MM.1S (cell line): ENCODE measurements around the gene BAK1.

ENCODE experiments used
- EZH2 ChIP-seq: fragments of 300-600 bp; sonication (generic); optimal IDR thresholded peaks from 2 replicates; pipeline ENCODE3; 2017; ENCODE audit warnings: low read depth, mild to moderate bottlenecking, antibody characterized with exemption, low read length, mixed read lengths
- EZH2phosphoT487 ChIP-seq: fragments of 300-600 bp; sonication (generic); IDR thresholded peaks from 2 replicates; pipeline ENCODE4 v1.6.1; 2018; ENCODE audit warnings: antibody characterized with exemption, low read length
- TF ChIP-seq, protein P1 (sequence below): fragments of 300-600 bp; sonication (generic); IDR thresholded peaks from 2 replicates; pipeline ENCODE4 v1.5.1; 2016; ENCODE audit warnings: antibody characterized with exemption, low read length, mixed read lengths

DNA sequence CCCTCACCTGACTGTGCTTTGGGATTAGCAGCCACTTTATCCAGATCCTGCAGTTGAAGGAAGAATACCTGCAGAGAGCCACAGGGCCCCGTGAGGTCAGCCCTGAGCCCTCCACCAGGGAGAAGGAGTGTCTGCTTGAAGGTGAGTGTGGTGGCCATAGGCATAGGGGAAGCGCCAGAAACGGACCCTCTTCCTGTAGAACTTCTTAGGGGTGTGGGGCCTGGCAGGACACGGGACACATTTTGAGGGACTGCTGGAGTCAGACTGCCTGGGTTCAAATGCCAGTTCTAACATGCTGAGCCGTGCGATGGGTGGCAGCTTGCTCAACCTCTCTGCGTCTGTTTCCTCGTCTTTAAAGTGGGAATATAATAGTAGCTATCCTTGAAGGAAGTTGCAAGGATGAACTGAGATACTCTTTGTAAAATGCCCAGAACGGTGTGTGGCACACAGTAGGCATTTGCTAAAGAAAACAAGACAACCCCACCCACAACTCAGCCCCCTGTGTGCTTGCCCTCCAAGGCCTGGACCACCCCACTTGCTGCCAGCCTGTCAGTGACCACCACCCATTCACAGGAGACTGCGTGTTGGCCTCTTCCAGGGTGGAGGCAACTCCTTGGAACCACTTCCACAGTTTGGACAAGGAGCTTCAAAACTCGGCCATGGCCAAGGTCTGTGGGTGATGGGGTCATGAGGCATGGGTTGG lies 4.8 kb upstream of the BAK1 start:
- TF ChIP-seq, protein P1, sequence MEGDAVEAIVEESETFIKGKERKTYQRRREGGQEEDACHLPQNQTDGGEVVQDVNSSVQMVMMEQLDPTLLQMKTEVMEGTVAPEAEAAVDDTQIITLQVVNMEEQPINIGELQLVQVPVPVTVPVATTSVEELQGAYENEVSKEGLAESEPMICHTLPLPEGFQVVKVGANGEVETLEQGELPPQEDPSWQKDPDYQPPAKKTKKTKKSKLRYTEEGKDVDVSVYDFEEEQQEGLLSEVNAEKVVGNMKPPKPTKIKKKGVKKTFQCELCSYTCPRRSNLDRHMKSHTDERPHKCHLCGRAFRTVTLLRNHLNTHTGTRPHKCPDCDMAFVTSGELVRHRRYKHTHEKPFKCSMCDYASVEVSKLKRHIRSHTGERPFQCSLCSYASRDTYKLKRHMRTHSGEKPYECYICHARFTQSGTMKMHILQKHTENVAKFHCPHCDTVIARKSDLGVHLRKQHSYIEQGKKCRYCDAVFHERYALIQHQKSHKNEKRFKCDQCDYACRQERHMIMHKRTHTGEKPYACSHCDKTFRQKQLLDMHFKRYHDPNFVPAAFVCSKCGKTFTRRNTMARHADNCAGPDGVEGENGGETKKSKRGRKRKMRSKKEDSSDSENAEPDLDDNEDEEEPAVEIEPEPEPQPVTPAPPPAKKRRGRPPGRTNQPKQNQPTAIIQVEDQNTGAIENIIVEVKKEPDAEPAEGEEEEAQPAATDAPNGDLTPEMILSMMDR: no peak
- TF ChIP-seq EZH2: no peak
- no peak for TF ChIP-seq EZH2phosphoT487
